NOMO-1 treated with dmso at 0.1 percent for 144 hours (cell line): ENCODE data around the gene PHF14.
"Not testable (repeated sequence)": the region's sequence is repeated elsewhere in the genome, so short reads cannot be mapped to it uniquely, and the experiment has no call there.

Experiments
- DNase-seq: peaks from one replicate; lab custom pipeline; 2025; ENCODE audit not compliant: unreplicated experiment; lab: John Stamatoyannopoulos, UW

PHF14 gene, protein sequence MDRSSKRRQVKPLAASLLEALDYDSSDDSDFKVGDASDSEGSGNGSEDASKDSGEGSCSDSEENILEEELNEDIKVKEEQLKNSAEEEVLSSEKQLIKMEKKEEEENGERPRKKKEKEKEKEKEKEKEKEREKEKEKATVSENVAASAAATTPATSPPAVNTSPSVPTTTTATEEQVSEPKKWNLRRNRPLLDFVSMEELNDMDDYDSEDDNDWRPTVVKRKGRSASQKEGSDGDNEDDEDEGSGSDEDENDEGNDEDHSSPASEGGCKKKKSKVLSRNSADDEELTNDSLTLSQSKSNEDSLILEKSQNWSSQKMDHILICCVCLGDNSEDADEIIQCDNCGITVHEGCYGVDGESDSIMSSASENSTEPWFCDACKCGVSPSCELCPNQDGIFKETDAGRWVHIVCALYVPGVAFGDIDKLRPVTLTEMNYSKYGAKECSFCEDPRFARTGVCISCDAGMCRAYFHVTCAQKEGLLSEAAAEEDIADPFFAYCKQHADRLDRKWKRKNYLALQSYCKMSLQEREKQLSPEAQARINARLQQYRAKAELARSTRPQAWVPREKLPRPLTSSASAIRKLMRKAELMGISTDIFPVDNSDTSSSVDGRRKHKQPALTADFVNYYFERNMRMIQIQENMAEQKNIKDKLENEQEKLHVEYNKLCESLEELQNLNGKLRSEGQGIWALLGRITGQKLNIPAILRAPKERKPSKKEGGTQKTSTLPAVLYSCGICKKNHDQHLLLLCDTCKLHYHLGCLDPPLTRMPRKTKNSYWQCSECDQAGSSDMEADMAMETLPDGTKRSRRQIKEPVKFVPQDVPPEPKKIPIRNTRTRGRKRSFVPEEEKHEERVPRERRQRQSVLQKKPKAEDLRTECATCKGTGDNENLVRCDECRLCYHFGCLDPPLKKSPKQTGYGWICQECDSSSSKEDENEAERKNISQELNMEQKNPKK

GRCh38 chr7:10973061-10973941 lies at the start of gene PHF14:
PHF14 (plus strand) TSS chr7:10973872; CDS start chr7:10974324, 452 bp downstream.
- DNase-seq = peak; percentile 97

GRCh38 chr7:10924370-10924769 lies 49.3 kb upstream of the PHF14 start:
- no peak for DNase-seq

DNA sequence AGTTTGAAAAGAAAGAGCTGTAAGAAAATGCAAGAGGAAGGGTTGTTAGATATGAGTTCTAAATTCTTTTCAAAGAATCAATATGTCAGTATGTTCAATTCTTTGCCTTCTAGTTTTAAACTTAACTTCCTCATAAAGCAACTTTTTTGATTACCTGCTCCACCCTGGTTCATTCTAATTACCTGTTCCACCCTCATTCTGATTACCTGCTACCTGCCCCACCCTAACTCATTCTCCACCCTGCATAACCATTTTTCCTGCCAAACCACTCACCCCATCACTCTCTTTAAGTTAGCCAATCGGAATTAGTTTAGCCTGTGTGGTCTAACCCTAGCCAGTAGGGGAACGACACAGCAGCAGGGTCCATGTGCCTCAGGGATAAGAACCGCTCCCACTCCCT lies 45.5 kb upstream of the PHF14 start:
- DNase-seq = not testable (repeated sequence)

GRCh38 chr7:10930551-10930950 lies 43.1 kb upstream of the PHF14 start:
- no peak for DNase-seq

- no peak for DNase-seq
Observed at GRCh38 chr7:10931161-10931560, 42.5 kb upstream of the PHF14 start.

- no peak for DNase-seq
Observed at GRCh38 chr7:10934292-10934691, 39.4 kb upstream of the PHF14 start.

DNA sequence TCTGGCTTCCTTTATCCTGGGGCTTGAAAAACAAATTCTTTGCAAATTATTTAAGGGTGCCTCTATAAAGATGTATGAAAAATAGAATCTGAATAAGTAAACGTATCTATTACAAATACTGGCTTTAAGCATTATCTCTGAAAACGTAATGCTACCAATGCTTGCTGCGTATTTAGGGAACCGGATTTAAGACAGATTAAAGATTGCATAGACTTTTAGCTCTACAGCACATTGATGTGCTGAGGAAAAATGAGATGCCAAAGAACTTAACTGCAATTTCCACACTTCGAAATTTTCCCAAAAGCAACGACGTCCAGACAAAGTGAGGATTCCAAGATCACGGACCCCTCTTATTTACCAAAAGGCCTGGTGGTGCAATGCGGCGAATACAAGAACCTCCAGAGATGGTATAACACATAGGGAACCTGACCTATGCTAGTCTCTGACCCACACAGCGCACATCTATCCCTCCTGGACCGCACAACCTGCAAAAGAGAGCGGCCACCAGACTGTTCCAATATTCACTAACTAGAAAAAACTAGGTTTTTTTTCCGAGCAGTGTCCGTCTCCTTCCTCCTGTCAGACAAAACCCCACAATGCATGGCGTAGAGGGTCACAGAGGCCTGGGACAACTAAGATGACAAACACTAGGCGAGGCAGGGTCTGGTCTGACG lies 34.3 kb upstream of the PHF14 start:
- DNase-seq = no peak

DNA sequence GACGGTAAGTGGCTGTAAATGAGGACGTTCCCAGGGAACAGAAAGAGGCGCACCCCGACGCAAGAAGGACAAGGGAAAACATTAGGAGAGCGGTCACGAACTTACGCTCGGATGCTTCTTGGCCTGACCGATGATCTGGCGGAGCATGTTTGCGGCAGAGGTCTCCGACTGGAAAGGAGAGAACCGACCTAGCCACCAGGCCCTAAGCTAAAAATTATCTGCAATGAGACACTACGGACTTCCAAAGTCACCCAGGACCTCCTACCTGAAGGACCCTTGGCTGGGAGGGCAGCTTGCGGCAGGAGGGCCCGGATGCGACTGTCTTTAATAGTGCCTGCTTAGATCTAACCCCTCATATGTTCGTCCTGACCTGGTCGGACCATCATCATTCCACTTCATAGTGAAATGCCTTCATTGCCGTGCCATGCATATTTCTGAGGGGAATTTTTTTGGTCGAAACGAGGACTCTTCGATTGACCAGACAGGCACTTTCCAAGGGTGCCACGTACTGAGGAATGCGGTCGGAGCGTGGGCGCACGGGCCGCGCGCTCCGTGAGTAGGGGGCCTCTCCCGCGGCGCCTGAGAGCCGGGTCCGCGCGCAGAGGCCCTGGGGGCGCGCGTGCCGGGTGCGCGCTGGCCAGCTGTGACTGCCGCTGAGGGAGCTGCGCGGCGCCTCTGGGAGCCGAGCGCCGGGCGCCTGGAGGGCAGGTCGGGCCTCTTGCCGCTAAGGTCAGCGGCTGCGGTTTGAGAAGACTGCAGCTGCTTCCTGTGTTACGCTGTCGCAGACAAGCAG lies 33.6 kb upstream of the PHF14 start:
- peak; percentile 87 for DNase-seq

DNA sequence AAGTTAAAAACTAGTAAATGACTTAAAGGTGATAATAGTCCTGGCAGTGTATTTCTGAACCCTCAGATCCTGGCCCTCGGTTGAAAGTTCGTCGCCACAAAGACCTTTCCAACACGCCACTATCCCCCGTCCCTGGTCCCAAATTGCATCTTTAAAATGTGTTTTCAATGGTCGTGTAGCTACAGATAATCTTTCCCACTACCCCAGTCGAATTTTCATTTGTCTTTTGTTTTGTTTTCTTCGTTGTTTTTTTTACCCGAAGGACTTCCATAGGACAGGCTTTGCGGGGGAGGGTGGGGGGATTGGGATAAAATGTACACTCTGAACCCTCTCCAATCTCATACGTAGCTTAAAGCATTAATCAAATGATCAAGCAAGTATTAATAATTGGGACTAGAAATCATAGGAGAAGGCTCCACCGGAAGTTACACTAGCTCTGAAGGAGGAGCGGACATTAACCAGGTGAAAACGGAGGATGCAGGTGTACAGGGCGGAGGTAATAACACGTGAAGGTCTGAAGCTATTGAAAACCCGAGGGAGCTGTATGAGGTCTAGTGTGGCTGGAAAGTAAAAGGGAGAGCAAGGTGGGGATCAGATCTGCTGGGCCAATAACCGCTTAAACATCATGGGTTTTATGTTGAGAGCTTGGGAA lies 32.8 kb upstream of the PHF14 start:
- DNase-seq = no peak

- DNase-seq = no peak
Observed at GRCh38 chr7:10950494-10950893, 23.2 kb upstream of the PHF14 start.

DNA sequence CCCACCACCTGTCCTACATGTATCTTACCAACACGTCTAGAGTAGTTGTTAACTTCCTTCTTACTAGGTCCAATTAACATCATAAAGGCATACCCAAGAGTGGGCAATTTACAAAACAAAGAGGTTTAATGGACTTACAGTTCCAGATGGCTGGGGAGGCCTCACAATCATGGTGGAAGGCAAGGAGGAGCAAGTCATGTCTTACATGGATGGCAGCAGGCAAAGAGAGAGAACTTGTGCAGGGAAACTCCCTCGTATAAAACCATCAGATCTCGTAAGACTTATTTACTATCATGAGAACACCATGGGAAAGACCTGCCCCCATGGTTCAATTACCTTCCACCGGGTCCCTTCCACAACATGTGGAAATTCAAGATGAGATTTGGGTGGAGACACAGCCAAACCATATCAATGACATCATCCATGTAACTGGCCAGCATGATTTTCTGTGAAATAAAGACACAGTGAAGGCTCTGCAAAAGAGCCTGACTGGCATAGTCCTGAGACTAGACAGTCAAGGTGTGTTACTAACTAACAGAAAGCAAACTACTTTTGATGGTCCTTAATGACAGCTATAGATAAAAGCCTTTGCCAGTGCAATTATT lies 22.6 kb upstream of the PHF14 start:
- not testable (repeated sequence) for DNase-seq

DNA sequence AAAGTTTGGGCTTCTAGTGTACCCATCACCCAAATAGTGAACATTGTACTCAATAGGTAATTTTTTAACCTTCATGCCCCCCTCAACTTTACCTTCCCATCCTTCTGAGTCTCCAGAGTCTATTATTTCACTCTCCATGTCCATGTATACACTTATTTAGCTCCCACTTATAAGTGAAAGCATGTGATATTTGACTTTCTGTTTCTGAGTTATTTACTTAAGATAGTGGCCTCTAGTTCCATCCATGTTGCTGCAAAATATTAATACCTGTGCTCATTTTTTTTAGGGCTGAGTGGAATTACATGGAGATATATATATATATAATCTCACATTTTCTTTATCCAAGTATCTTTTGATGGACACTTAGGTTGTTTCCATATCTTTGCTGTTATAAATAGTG lies 21.1 kb upstream of the PHF14 start:
- no peak for DNase-seq

- not testable (repeated sequence) for DNase-seq
Observed at GRCh38 chr7:10953078-10953750, 20.5 kb upstream of the PHF14 start.

DNA sequence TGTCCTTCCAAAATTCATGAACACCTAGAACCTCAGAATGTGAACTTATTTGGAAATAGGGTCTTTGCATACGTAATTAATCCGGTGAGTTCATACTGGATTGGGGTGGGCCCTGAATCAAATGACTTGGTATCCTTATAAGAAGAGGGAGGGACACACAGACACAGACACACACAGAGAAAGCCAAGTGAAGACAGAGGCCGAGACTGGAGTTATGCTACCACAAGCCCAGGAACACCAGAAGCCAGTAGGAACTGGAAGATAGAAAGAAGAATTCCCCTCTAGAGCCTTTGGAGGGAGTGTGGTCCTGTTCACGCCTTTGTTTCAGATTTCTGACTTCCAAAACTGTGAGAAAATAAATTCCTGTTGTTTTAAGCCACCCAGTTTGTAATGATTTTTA lies 17.1 kb upstream of the PHF14 start:
- no peak for DNase-seq

DNA sequence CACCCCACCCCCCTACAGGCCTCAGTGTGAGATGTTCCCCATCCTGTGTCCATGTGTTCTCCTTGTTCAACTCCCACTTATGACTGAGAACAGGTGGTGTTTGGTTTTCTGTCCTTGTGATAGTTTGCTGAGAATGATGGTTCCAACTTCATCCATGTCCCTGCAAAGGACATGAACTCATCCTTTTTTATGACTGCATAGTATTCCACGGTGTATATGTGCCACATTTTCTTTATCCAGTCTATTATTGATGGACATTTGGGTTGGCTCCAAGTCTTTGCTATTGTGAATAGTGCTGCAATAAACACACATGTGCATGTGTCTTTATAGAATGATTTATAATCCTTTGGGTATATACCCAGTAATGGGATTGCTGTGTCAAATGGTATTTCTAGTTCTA lies 13.4 kb upstream of the PHF14 start:
- DNase-seq = not testable (repeated sequence)

GRCh38 chr7:10965016-10965415 lies 8.7 kb upstream of the PHF14 start:
- DNase-seq = not testable (repeated sequence)

DNA sequence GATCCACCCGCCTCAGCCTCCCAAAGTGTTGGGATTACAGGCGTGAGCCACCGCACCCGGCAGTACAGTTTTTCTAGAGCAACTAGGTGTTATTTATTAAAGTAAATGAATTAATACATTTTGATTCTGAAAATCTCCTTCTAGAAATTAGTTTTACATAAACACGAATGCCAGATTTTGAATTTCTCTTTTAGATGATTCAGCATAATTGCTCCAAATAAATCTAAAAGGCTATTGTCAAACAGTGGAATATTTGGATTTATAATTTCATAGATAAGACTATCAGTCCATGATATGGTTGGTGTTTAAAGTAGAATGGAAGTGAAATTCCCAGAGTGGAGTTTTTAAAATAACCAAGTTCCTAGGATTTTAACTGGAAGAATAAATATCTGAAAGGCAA lies 1.5 kb upstream of the PHF14 start:
- DNase-seq = no peak
